Right renal cortex interstitium (tissue), 3 donors: ENCODE measurements around the gene CLCN1. TPM values are rescaled to one million over a fixed set of nuclear protein-coding genes. Genes with fewer than 3 reads are reported as not detected.
"Not testable (repeated sequence)": the region's sequence is repeated elsewhere in the genome, so short reads cannot be mapped to it uniquely, and the experiment has no call there.

Source experiments
- DNase-seq, 3 donors: peaks; one replicate each; pipeline ENCODE4 v3.0.0-alpha.2; 2013; ENCODE audit warnings: low read depth in 3 of 3, low spot score in 2 of 3
- polyA plus RNA-seq, 3 donors: library from polyadenylated mRNA; unstranded; fragments of 120-200 nt; gene quantifications; one replicate each; pipeline ENCODE4 v1.2.1, GENCODE V29; 2013; ENCODE audit not compliant: insufficient read length in 3 of 3

Gene CLCN1
- polyA plus RNA-seq, 3 donors = 0.08 to 0.10 TPM; not detected in 1

GRCh38 chr7:143382791-143383641, 67.1 kb downstream of the CLCN1 start:
- no peak for DNase-seq

DNA sequence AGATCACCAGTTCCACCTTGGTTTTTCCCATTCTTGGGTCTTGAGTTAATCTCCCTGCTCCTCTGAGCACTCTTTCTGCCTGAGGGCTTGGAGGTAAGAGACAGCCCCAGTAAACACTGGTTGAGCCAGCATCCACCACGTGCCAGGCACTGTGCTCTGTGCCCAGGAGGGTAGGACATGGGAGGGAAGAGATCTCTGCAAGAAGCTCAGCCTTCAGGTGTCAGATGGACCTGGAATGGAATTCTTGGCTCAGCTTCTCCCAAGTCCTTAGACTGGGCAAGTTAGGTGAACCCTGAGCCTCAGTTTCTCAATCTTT, 67.7 kb downstream of the CLCN1 start:
- DNase-seq = no peak

DNA sequence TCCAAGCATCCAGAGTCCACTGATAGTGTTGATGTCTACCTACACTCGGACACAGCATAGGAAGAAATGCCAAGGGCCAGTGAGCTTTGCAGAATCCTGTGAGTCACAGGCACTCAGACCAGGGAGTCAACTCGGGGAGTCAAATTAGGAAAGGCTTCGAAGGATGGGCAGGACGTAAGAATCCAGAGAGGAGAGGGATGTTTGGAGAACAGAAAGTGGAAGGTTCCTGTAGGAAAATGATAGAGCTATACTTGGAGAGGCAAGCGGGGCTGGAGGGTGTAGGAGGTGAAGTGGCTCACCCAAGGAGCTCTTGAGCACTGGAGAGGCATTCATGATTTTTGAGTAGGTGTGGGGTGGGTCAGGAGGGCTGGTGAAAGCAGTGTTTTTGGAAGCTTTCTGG, 68.2 kb downstream of the CLCN1 start:
- DNase-seq = no peak

GRCh38 chr7:143384661-143385631, 69.0 kb downstream of the CLCN1 start:
- DNase-seq = no peak

DNA sequence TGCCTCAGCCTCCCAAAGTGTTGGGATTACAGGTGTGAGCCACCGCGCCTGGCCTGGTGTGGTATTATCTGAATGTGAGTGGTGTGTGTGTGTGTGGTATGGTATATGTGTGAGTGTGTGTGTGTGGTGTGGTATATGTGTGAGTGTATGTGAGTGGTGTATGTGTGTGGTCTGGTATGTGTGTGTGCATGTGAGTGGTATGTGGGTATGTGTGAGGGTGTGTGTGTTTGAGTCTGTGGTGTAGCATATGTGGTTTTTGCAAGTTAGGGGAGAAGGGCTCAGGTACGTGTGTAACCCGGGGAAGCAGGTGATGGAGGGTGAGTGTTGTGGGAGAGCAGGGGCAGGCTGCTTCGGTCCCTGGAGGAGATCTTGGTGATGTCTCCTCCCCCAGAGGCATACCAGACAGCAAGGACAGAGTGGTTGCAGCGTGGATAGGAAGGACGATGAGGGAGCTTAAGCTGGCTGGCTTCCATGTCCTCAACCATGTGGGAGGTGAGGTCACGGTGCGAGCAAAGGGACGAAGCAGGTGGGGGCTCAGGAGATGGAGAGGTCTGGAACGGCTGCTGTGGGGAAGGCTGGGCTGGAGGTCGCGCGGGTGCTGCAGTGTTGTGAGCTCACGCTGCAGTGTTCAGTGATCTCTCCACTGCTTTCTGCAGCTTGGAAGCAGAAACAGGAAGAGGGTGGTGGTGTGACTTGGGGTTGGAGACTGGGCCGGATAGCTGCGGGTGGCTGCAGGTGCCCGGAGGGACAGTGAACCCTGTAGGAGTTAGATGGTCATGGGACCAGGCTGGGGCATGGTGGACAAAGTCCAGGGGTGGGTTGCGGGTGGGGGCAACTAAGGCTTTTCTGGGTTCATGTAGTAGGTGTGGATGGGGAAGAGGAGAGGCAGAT, 70.2 kb downstream of the CLCN1 start:
- DNase-seq = no peak

DNA sequence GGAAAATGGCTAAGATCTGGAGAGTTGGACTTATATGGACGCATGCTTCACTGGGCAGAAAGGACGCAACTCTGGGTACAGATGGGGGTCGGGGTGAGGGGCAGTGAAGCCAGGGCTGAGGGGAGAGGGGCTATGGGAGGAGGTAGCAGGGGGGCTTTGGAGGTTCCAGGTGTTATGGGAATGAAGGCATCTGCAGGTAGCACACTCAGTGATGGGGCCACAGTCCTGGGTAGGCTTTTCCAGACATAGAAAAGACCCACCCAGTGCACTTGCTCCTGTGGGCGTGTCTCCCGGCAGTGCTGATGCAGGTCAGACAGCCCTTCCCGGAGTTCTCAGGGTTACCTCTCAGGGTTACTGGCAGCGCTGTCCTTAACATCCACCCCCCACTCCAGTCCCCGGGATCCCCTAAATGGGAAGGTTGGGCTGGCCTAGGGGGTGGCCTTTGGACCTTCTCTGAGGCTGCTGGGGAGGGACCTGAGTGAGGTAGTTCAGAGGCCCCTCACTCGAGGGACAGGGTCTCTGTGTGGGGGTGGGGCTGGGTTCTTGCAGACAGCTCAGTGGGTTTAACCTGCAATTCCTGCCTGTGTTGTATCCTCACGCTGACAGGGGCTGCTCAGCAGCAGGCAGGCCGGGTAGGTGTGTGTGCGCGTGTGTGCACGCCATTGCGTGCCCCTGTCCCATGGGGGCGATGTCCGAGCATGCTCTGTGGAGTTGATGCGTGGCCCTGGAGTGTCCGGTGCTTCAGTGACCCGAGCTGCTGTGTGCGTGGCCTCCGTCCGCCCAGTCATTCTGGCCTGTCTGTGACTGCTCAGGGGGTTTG, 71.5 kb downstream of the CLCN1 start:
- DNase-seq = no peak

DNA sequence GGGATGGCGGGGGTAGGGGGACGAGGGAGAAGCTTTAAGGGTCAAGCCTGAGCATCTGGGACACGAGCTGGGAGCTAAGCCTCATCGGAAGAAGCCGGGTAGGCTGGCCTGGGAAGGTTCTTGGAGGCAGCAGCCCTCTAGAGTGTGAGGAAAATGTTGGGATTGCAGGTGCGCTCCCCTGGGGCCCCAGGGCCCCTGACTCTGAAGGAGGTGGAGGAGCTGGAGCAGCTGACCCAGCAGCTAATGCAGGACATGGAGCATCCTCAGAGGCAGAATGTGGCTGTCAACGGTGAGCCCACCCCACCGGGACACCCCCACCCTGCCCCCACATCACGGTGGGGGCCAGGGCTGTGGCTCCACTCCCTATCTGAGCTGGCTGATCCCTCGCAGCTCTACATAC, 72.1 kb downstream of the CLCN1 start:
- no peak for DNase-seq

- no peak for DNase-seq
Measured at GRCh38 chr7:143388491-143389101, 72.7 kb downstream of the CLCN1 start.

DNA sequence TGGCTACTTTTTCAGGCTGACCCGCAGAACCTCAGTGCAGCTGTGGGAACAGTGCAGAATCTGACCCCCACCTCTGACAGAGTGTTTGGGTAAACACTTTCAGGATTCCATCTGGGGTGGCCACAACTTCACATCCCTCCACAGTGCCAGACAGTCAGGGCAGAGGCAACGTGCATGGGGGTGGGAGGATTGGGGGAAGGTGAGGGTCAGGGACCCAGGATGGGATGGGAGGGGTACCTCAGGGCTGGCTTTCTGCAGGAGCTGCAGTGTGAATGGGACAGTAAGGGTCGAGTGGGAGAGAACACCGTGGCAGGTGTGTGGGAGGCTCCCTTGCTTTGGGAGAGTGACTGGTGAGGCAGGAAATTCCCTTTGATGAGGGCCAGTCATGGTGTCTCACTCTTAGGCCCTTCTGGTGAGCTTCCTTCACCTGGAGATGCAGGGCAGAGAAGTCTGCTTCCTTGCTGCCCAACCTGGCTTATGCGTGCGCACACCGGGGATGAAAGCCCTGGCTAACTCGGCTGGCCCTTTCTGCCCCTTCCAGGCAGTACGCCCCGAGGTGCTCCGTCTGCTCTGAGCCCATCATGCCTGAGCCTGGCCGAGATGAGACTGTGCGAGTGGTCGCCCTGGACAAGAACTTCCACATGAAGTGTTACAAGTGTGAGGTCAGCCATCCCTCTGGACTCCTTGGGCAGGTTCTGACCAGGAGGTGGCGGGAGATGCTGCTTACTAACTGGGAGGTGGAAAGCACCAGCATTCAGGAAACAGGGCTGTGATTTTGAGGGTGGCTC, 73.6 kb downstream of the CLCN1 start:
- no peak for DNase-seq

DNA sequence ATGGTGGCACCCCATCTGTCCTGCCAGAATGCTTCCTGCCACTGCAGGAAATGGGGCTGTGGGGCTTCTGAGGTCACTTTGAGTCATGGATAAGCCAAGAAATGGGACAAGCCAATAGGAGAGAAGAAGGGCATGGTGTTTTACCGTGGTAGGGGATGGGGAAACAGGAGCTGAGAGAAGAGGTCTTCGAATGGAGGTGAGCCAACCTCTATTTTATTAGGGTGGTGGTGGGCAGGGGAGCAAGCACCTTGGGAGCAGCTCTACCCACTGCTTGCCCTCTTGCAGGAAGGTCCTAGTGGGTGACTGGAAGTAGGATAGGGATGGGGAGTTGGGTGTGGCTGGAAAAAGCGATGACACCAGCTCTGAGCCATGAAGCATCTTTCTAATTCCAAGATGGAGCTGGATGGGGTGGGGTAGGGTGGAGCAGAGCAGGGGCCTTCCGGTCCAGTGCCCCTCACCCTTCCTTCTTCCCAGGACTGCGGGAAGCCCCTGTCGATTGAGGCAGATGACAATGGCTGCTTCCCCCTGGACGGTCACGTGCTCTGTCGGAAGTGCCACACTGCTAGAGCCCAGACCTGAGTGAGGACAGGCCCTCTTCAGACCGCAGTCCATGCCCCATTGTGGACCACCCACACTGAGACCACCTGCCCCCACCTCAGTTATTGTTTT, 74.3 kb downstream of the CLCN1 start:
- no peak for DNase-seq

DNA sequence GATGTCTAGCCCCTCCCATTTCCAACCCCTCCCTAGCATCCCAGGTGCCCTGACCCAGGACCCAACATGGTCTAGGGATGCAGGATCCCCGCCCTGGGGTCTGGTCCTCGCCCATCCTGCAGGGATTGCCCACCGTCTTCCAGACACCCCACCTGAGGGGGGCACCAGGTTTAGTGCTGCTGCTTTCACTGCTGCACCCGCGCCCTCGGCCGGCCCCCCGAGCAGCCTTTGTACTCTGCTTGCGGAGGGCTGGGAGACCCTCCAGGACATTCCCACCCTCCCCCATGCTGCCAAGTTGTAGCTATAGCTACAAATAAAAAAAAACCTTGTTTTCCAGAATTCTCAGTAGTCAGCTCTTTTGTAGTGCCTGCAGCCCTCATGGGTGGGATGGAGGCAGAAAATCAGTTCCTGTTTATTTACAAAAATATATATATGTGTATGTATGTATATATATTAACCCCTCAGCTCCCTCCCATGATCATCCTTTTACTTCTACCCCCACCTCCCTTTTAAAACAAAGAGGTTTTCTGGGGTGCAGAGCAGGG, 74.9 kb downstream of the CLCN1 start:
- DNase-seq = no peak

DNA sequence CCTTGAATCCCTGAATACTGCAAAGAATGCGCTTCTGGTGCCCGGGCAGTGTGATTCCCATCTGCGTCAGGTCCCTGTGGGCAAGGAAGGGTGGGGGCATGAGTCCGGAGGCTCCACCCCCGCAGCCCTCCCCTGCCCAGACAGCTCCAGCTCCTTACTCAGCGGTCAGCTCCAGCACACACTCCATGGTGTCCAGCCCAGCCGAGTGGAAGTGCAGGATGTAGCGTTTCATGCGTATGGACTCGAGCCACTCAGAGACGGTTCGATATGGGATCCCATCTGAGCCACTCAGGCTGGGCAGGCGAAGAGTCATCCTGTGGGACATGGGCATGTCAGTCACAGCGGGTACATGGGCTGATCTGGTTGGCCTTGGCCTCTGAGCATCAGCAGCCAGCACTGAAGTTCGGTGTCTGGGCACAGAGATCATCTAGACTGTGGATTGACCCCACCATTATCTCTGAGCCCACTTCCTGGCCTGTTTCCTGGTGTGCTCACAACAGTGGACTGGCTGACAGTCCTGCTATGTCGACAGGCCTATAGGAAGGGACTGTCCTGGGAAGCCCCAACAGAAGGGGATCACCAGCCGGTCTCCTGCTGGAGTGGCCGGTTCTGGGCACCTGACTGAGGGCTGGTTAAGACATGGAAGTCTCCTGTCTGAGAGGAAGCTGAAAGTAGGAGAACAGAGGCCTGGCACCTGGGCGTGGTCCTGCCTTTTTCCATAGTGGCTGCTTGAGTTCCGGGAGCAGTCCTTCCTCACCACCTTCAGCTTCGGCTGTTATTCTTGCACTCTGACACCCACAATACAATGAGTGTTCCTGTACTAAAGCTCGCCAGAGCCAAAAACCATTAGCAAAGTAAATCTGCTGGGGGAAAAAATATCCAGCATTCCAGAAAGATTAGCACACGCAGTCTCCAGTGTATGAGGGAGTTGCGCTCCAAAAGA, 75.8 kb downstream of the CLCN1 start:
- no peak for DNase-seq

GRCh38 chr7:143392427-143392826, 76.5 kb downstream of the CLCN1 start:
- DNase-seq = not testable (repeated sequence)

DNA sequence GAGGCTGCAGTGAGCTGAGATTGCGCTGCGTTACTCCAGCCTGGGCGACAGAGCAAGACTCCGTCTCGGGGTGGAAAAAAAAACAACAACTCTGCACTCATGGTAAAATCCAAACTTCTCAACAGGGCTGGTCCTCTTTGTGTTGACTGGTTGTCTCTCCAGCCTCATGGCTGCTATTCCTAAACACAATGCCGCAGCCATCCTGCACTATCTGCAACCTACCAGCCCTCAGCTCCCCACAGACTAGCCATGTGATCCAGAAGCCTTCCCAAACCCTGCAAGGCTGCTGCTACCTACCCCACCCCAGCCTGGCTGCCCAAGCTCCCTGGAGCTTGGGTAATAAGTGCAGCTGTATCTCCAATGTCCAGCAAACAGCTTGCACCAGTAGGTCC, 77.0 kb downstream of the CLCN1 start:
- no peak for DNase-seq

GRCh38 chr7:143393267-143394041, 77.5 kb downstream of the CLCN1 start:
- DNase-seq = no peak

DNA sequence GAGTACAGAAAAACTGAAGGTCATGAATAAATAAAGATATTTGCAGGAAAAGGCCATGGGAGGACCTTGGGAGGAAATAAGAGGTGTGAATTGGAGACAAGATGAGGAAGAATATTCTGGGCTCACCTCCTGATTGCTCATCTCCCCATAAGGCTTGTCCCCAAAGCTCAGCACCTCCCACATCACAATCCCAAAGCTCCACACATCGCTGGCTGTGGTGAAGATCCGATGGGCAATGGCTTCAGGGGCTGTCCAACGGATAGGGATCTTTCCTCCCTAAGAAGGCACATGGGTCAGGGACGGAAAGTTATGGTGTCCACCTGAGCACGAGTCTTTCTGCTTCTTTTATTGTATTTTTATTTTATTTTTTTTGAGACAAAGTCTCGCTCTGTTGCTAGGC, 78.2 kb downstream of the CLCN1 start:
- DNase-seq = no peak
